Heart left ventricle (tissue), 16 donors: ENCODE results near the gene FTO. TPM values are rescaled to one million over a fixed set of nuclear protein-coding genes. Genes with fewer than 3 reads are reported as not detected.

Source experiments
- ATAC-seq, 4 donors: fragments of 200-7000 bp; cut with Tn5 transposase; one replicate each; pipeline ENCODE4 v1.9.1; 2020 to 2022; ENCODE audit warnings: moderate library complexity in 4 of 4, mild to moderate bottlenecking in 3 of 4, moderate number of reproducible peaks in 1 of 4
- DNase-seq, 5 donors: peaks; one replicate each; pipeline ENCODE4 v3.0.0-alpha.2; 2020
- H3K27ac ChIP-seq, 12 donors: fragments of 200-600 bp; sonication (generic) in 4 of 12; one replicate each; pipeline versions ENCODE4 v1.5.0 to v1.8.0; 2016 to 2022; ENCODE audit warnings: mild to moderate bottlenecking in 2 of 12
- H3K27me3 ChIP-seq, 9 donors: fragments of 200-600 bp; sonication (generic) in 2 of 9; one replicate each; pipeline versions ENCODE4 v1.5.1 to v1.8.0; 2016 to 2022; ENCODE audit warnings: mild to moderate bottlenecking in 3 of 9
- H3K36me3 ChIP-seq, 9 donors: fragments of 200-600 bp; sonication (generic) in 2 of 9; one replicate each; pipeline versions ENCODE4 v1.5.0 to v1.8.0; 2018 to 2022; ENCODE audit warnings: mild to moderate bottlenecking in 2 of 9
- H3K4me1 ChIP-seq, 12 donors: fragments of 200-600 bp; sonication (generic) in 4 of 12; one replicate each; pipeline versions ENCODE4 v1.5.0 to v1.8.0; 2016 to 2022; ENCODE audit warnings: mild to moderate bottlenecking in 3 of 12
- H3K4me3 ChIP-seq, 12 donors: fragments of 200-600 bp; sonication (generic) in 4 of 12; one replicate each; pipeline versions ENCODE4 v1.5.0 to v1.8.0; 2017 to 2022; ENCODE audit warnings: mild to moderate bottlenecking in 9 of 12, moderate library complexity in 4 of 12
- H3K9me3 ChIP-seq, 12 donors: fragments of 200-600 bp; sonication (generic) in 4 of 12; one replicate each; pipeline versions ENCODE4 v1.5.0 to v1.8.0; 2016 to 2022; ENCODE audit warnings: mild to moderate bottlenecking in 1 of 12
- CTCF ChIP-seq, 12 donors: fragments of 200-600 bp; sonication (generic) in 4 of 12; IDR thresholded peaks; one replicate each; pipeline versions ENCODE4 v1.5.0 to v1.8.0; 2018 to 2022; ENCODE audit warnings: antibody characterized with exemption in 12 of 12, mild to moderate bottlenecking in 5 of 12
- POLR2A ChIP-seq, 2 donors: fragments of 450-650 bp; IDR thresholded peaks; one replicate each; pipeline ENCODE4 v1.6.1; 2017; ENCODE audit warnings: antibody characterized with exemption in 2 of 2, mild to moderate bottlenecking in 2 of 2, moderate library complexity in 2 of 2
- WGBS, 4 donors: extraction: QIAGEN DNeasy Blood & Tissue Kit in 2 of 4; methylation state at CpG; one replicate each; pipeline versions ENCODE4 v1.1.5 to v1.1.7; 2013 to 2018; 5-methylcytosine and 5-hydroxymethylcytosine counted together
- intact Hi-C, 10 donors: fragments of 100-400 bp; cut with DNase I; formaldehyde crosslinking; loops; one replicate each; pipeline versions ENCODE4 v1.11.1 to v1.14.2; 2022
- polyA plus RNA-seq, 2 donors: library from polyadenylated mRNA; stranded (reverse); fragments of 200-250 nt; gene quantifications; one replicate each; pipeline ENCODE4 v1.2.3, GENCODE V29; 2013
- total RNA-seq, 9 donors: library from RNA; depleted of rRNA in 2 of 9; stranded (reverse); fragments of >200 nt in 2 of 9; fragmentation: NEBNext Ultra II Directional in 3 of 9; extraction: Animal tissue kit (Norgen Biotek cat#: 25700) in 3 of 9; gene quantifications; one replicate each; pipeline versions ENCODE4 v1.1.0 to v1.2.4, GENCODE V29; 2016 to 2023
- donor health status: ischemic (EF 13 %, LVEDD 7.1; RV severe dilation, severe dysfunction).
- donor health status: healthy with polysubstance abuse.
- donor health status: DM: no; HTN: yes; CAD: no.
- donor health status: DM: no; HTN: no; CAD: no.
- donor health status: ischemic (EF 25% LVEDD 6.9; RV normal size, moderate dysfunction).
- donor health status: ischemic (EF 25% LVEDD 5.7; RV mildly dilated, moderate dysfunction).
- donor health status: healthy.
- donor health status: DM: yes; HTN: yes; CAD: no.
- donor health status: ischemic (EF 35%, LVEDD 5.7; RV mildly dilated, moderate dysfunction).
- donor health status: nonischemic (EF 11% LVEDD 7.7; RV severe dilation, severe dysfunction).
- donor health status: DM: yes; HTN: yes; CAD: no.
- donor health status: PGD.
- donor health status: ischemic (EF 29% LVEDD 5.4; RV normal size, mild dysfunction).
- donor health status: nonischemic (EF 23%, LVEDD 6.1; RV moderate dilation, normal function).

Gene FTO
- total and polyA plus RNA-seq, 11 donors, result 11.8 to 105 (median 86.8) TPM

DNA sequence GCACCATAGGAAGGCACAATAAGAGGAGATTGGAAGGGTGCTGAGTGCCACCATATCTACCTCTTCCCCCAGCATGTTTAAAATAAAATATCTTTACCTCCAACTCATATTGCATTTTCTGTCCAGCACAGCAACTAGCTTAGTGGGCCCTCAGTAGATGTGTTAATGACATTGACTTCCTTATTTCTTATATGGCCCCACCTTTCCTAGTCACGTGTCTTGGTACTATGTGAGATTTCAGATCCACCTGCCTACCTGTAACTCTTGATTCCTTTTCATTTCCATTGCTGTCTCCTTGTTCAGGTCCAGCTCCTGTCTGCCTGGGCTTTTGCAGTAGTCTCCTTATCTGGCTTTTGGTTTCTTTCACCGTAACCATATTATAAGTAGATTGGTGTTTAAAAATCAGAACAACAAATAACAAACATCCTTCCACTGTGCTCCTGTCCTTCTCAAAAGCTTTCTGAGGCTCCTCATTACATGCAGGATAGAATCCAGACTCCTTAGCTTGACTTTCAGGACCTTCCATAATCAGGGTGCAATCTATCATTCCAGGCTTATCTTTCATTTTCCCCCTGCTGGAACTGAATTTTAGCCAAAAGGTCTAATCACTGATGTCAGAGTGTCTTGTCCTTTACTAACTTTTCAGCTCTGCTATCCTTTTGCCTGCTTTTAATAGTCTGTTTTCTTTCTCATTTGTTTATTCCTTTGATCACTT, 71.3 kb downstream of the FTO start:
- no peak overlapping the region for H3K4me3 ChIP-seq
- intact Hi-C loops, result loop anchor here in 7 of 10 donors (10.0 kb wide), 5 partner anchors 420 to 1590 kb away; partner anchors contain the start of genes IRX3 (in 3 of the 7) and IRX5 (in 1 of the 7)
- peaks cover 0 to 6% (median 0%) of the 10 kb centered on the region in 12 donors for H3K9me3 ChIP-seq
- H3K27me3 ChIP-seq, result no peaks in the 10 kb centered on the region
- TF ChIP-seq POLR2A (IDR thresholded peaks at IDR 0.05) (no peak), CTCF (IDR thresholded peaks at IDR 0.05) (no peak)
- WGBS, 4 donors, result 68 to 83% (median 74%) methylated on average over 2 of the region's 2 CpGs
- peaks cover 0 to 80% (median 28%) of the 10 kb centered on the region in 12 donors for H3K4me1 ChIP-seq
- H3K27ac ChIP-seq, result peak overlapping the region in 6 of 12 donors; percentile 6 to 54 (median 24)
- ATAC-seq (no peak), DNase-seq (no peak)
- no peaks in the 10 kb centered on the region for H3K36me3 ChIP-seq

DNA sequence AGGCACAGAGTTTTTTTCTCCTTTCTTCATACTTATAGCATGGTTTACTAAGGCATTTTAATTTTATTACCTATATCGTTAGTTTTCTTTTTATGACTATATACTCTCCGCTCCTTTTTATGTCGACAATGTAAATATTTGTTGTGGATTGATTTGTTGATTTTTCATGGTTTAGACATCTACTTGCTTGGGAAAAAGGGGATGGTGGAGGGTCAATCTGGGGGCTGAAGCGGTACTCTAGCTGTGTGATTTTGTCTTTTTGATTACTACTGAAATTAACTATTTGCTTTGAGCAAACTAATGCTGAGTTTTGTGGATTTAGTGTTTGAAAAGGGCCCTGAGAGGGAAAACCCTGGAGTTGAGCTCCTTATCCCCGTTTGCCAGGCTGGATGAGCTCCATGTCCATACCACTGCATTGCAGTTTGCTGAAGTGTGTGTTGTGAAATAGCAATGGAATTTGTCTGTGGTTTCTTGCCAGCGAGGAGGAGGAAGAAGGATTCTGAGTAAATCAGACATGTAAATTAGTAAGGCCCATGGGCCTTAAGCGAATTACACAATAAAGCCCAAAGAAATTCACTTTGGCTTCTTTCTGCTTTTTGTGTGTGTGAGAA, 72.0 kb downstream of the FTO start:
- H3K27ac ChIP-seq, result peak overlapping the region in 8 of 12 donors; percentile 8 to 54 (median 40)
- no peaks in the 10 kb centered on the region for H3K27me3 ChIP-seq
- DNase-seq (peak in 4 of 5 donors; percentile 13 to 41 (median 31)), ATAC-seq (peak in 3 of 4 donors; percentile 50 to 75 (median 74))
- intact Hi-C loops, result loop anchor here in 7 of 10 donors (10.0 kb wide), 5 partner anchors 419 to 1589 kb away; partner anchors contain the start of genes IRX3 (in 3 of the 7) and IRX5 (in 1 of the 7)
- peaks cover 0 to 6% (median 0%) of the 10 kb centered on the region in 12 donors for H3K9me3 ChIP-seq
- TF ChIP-seq POLR2A (IDR thresholded peaks at IDR 0.05) (no peak), CTCF (IDR thresholded peaks at IDR 0.05) (no peak)
- no peaks in the 10 kb centered on the region for H3K36me3 ChIP-seq
- WGBS, 4 donors, result 67 to 75% (median 72%) methylated on average over 7 of the region's 7 CpGs
- H3K4me1 ChIP-seq, result peaks cover 0 to 76% (median 28%) of the 10 kb centered on the region in 12 donors
- no peak overlapping the region for H3K4me3 ChIP-seq

DNA sequence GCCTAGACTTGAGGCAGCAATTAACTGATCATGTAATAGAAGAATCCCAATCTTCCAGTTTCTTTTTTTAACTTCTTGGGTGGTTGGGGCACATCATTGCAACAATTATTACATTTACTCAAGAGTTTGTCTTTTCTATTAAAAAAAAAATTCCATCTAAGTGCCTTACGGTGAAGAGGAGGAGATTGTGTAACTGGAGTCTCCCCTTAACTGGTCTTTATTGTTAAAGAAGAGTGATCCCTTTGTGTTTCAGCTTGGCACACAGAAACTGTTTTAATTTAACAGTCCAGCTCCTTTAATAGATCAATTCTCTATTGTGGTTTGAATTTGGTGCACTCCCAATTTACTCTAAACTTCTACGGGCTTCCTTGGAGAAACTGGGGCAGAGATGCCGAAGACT, 75.2 kb downstream of the FTO start:
- Histone ChIP-seq H3K27me3 (no peaks in the 10 kb centered on the region), H3K4me3 (no peak overlapping the region), H3K36me3 (no peaks in the 10 kb centered on the region), H3K9me3 (peaks cover 0 to 6% (median 0%) of the 10 kb centered on the region in 12 donors), H3K4me1 (peaks cover 0 to 51% (median 14%) of the 10 kb centered on the region in 12 donors), H3K27ac (no peak overlapping the region)
- 87 to 92% (median 90%) methylated on average over 3 of the region's 3 CpGs for WGBS, 4 donors
- intact Hi-C loops, result loop anchor here in 7 of 10 donors (10.0 kb wide), 5 partner anchors 416 to 1586 kb away; partner anchors contain the start of genes IRX3 (in 3 of the 7) and IRX5 (in 1 of the 7)
- TF ChIP-seq POLR2A (IDR thresholded peaks at IDR 0.05), result no peak
- no peak for TF ChIP-seq CTCF (IDR thresholded peaks at IDR 0.05)
- no peak for ATAC-seq
- no peak for DNase-seq

DNA sequence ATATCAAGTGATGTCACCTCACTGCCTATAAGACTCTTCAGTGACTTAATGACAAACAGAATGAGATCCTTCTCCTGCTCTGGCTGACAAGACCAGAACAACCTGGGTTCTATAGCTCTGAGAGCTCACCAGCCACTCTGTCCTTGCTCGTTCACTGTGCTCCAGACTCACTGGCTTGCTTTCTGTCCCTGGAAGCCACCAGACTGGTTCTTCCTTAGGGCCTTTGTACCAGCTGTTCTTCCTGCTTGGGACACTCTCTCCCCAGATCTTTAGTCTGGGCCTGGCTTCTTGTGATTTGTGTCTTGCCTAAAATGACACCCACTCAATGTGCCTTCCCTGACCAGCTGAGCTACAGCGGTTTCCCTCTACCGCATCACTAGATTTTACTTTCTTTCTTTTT, 76.1 kb downstream of the FTO start:
- intact Hi-C loops, result loop anchor here in 1 of 10 donors (10.0 kb wide), 1 partner anchor 285 kb away; no protein-coding TSS in a partner anchor
- peaks cover 0 to 43% (median 14%) of the 10 kb centered on the region in 12 donors for H3K4me1 ChIP-seq
- no peak overlapping the region for H3K4me3 ChIP-seq
- H3K27me3 ChIP-seq, result no peaks in the 10 kb centered on the region
- H3K36me3 ChIP-seq, result no peaks in the 10 kb centered on the region
- DNase-seq (no peak), ATAC-seq (no peak)
- no peak overlapping the region for H3K27ac ChIP-seq
- peaks cover 0 to 6% (median 0%) of the 10 kb centered on the region in 12 donors for H3K9me3 ChIP-seq
- 83 to 96% (median 93%) methylated on average over 3 of the region's 3 CpGs for WGBS, 4 donors
- TF ChIP-seq CTCF (IDR thresholded peaks at IDR 0.05) (no peak), POLR2A (IDR thresholded peaks at IDR 0.05) (no peak)
